Activated gamma-delta T cell treated with Interleukin-2 at 50 U/mL for 16 hours (primary cell): Measurements from ENCODE around the gene ZNF189.

Experiments used
- DNase-seq: peaks from one replicate; pipeline ENCODE4 v3.0.0-alpha.2; 2020

ZNF189 gene

GRCh38 chr9:101398068-101398929, at the start of gene ZNF189, which contains the start of gene MRPL50:
ZNF189 (plus strand) TSS chr9:101398851; CDS start chr9:101399157, 306 bp downstream.
MRPL50 (minus strand) TSS chr9:101398618; CDS start chr9:101398592, 26 bp downstream.
- DNase-seq, result peak; percentile 94

GRCh38 chr9:101350285-101350684, 48.4 kb upstream of the ZNF189 start:
- DNase-seq, result no peak

GRCh38 chr9:101352892-101353463, 45.7 kb upstream of the ZNF189 start:
- no peak for DNase-seq

GRCh38 chr9:101353683-101354082, 45.0 kb upstream of the ZNF189 start:
- DNase-seq, result no peak

DNA sequence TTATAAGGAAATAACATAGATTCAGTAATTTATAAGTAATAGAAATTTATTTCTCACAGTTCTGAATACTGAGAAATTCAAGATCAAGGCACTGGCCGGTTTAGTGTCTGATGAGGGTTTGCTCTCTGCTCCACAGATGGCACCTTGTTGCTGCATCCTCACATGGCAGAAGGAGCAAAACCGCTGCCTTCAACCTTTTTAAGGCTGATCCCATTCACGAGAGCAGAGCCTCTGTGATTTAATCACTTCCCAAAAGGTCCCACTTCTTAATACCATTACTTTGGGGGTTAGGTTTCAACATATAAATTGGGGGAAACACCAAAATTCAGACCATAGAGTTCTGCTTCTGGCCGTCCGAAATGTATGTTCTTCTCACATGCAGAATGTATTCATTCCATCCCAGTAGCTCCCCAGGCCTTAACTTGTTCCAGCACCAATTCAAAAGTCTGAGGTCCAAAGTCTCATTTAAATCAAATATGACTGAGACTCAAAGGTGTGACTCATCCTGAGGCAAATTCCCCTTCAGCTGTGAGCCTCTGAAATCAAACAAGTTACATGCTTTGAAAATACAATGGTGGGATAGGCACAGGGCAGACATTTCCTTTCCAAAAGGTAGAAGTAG, 44.4 kb upstream of the ZNF189 start:
- DNase-seq, result no peak

DNA sequence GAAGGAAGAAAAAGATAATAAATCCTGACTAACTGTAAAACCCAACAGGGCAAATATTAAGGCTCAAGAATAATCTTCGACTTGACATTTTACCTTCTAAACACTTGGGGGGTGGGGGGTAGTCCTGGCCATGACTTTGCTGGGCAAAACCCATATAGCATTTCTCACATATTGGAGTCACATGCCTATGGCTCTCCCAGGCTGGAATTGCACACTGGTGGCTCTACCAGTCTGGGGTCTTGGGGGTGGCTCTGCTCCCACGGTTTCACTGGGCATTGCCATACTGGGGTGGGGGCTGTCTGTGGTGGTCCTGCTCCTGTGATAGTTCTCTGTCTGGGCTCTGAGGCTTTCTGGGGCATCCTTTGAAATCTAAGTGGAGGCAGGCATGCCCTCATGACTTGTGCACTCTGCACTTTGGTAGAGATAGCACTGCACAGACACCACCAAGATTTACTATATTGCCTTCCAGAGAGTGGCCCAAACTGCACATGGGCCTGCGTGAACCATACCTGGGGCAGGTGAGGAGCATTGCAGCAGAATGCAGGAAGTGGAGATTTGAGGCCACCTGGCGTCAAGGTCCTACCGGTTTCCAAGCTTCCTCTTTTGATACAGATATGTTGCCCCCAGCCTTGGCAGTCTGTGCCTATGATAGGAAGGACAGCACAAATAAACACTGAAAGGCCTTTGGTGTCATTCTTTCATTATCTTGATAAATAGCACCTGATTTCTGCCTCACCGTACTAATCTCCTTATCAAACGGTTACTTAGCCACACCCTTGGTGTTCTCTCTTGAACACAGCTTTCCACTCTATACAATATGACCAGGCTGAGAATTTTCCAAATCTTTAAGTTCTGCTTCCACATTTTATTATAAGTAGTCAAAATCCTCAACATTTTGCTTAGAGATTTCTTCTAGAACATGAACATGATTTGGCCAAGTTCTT, 43.6 kb upstream of the ZNF189 start:
- no peak for DNase-seq

DNA sequence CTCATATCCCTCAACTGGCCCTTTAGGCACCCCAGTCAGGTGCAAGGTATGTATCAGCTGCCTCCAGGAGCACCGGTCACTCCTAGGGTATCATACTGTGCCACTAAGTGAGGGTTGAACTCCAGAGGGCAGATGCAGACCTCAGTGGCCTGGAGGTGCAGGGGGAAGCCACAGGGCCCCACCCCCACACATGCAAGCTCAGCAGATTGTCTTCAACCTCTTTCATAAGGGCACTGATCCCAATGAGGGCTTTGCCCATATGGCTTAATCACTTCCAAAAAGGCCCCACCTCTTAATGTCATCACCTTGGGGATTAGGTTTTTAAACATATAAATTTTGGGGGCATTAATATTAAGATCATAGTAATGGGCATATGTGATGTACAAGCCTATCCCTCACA, 42.0 kb upstream of the ZNF189 start:
- no peak for DNase-seq

DNA sequence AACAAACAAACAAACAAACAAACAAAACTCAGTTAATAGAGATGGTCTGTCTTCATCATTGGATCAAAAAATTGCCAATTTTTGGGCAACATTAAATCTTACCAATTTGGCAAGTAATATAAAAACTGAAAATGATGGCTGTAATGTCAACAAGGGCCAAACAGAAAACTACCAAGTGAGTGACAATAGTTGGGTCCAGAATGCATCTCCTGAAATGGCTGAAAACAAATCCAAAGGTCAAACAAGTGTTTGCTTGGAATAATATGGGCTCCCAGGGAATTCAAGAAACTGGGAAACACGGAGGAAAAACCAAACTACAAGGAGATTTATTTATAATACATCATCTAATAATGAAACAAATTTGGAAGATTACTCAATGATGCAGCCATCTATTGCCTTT, 39.0 kb upstream of the ZNF189 start:
- DNase-seq, result no peak

GRCh38 chr9:101360647-101361046, 38.0 kb upstream of the ZNF189 start:
- no peak for DNase-seq

GRCh38 chr9:101362450-101362849, 36.2 kb upstream of the ZNF189 start:
- no peak for DNase-seq

GRCh38 chr9:101365181-101365580, 33.5 kb upstream of the ZNF189 start:
- DNase-seq, result no peak

DNA sequence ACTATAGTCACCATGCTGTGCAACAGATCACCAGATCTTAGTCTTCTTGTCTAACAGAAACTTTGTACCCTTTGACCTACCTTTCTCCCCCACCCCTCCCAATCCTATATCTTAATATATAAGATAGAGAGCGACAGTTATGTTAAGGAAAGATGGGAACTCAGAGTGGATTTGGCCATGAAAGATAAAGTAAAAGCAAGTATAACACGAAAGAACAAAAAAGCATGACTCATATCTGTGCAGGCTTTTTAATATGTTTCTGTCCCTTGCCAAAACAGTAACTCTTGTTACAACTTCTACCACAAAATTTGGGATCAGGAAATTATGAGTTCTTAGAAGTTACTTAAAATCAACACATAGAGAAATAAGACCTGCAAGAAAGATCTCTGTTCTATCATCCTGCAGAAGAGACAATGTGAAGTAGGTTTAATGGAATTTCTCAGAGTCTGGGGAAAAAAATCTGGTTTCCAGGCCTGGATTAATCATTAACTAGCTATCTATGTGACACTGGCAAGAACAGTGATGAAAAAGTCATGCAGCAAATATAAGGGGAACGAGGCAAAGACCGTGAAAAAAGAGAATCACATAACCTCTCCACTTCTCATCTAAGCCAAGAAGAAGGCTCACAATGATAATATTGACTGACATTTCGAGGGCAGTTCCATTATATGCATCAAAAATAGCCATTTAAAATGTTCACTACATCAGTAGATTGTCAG, 32.5 kb upstream of the ZNF189 start:
- DNase-seq, result no peak

- no peak for DNase-seq
Measured at GRCh38 chr9:101367323-101367722, 31.3 kb upstream of the ZNF189 start.

DNA sequence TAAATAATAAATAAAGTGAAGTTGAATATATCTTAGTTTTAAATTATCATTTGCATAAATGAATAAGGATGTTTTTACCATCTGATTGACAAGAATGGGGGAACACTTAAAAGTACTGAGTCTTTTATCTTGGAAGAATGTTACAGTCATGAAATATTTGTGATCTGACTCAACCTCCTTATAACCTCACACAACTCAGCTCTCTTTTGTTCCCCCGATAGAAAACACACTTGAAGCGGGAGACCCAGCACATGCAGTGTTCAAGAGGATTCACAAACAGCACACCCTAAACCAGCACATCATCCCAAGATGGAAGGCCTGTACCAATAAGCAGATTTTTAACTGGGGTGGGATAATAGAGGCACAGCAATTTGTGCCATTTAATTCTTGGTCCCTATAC, 29.4 kb upstream of the ZNF189 start:
- DNase-seq, result no peak

- no peak for DNase-seq
Measured at GRCh38 chr9:101369884-101370531, 28.6 kb upstream of the ZNF189 start.

DNA sequence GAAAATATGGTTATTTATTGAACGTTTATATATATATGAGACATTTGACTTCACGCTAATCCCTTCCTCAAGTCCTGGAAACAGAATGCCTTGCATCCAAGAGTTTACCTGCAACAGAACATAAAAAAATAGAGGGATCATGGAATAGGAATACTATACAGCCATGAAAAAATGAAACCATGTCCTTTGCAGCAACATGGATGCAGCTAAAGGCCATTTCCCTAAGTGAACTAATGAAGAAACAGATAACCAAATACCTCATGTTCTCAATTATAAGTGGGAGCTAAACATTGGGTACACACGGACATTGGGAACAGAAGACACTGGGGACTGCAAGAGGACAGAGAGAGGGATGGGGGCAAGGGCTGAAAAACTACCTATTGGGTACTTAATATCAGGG, 26.8 kb upstream of the ZNF189 start:
- DNase-seq, result no peak

GRCh38 chr9:101372327-101373118, 26.1 kb upstream of the ZNF189 start:
- no peak for DNase-seq

DNA sequence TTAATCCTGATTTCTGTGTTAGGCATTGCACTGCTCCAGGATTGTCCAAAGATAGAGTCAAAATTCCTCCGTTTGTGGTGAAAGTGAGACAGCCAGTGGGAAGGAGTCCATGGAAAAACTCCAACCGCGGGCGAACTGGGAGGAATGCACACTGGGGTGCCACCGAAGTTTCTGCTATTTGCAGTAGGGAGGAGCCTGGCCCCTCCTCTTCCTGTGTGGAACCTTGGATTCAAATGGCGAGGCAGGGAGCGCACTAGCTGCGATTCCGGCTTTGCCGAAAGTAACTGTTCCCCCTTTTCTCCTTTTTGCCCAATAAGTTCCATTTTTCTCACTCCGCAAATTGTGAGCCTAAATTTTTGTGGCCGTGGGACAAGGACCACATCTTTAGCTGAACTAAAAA, 23.1 kb upstream of the ZNF189 start:
- no peak for DNase-seq

GRCh38 chr9:101376111-101376848, 22.4 kb upstream of the ZNF189 start:
- no peak for DNase-seq

GRCh38 chr9:101380295-101380694, 18.4 kb upstream of the ZNF189 start:
- no peak for DNase-seq
